ENCODE data around the gene PSMB9.

DNA sequence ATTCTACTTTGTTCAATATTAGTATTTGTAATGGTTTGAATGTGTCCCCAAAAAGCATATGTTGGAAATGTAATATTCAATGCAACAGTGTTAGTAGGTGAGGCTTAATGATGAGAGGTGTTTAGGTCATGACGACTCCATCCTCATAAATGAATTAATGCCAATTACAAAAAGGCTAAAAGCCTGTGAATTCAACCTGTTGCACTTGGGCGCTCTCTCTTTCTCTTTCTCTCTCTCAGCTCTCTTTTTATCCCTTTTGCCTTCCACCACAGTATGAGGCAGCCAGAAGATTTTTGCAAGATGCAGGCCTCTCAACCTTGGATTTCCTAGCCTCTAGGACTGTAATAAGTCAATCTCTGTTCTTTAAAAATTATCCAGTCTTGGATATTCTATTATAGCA, 34.6 kb downstream of the PSMB9 start:
- no peak for TF ChIP-seq CTCF (IDR thresholded peaks at IDR 0.05)
- no peak for TF ChIP-seq POLR2A (IDR thresholded peaks at IDR 0.05)
- TF ChIP-seq POLR2AphosphoS5 (IDR thresholded peaks at IDR 0.05): no peak
- no peak for TF ChIP-seq EP300 (IDR thresholded peaks at IDR 0.05)

Measured in sigmoid colon (tissue), 4 donors.